Fibroblast of upper back skin (primary cell): ENCODE measurements around the gene ZNF723.
"Not testable (repeated sequence)": the region's sequence is repeated elsewhere in the genome, so short reads cannot be mapped to it uniquely, and the experiment has no call there.

Experiments used
- DNase-seq: peaks from one replicate; pipeline ENCODE4 v3.0.0-alpha.2; 2013

Gene ZNF723

DNA sequence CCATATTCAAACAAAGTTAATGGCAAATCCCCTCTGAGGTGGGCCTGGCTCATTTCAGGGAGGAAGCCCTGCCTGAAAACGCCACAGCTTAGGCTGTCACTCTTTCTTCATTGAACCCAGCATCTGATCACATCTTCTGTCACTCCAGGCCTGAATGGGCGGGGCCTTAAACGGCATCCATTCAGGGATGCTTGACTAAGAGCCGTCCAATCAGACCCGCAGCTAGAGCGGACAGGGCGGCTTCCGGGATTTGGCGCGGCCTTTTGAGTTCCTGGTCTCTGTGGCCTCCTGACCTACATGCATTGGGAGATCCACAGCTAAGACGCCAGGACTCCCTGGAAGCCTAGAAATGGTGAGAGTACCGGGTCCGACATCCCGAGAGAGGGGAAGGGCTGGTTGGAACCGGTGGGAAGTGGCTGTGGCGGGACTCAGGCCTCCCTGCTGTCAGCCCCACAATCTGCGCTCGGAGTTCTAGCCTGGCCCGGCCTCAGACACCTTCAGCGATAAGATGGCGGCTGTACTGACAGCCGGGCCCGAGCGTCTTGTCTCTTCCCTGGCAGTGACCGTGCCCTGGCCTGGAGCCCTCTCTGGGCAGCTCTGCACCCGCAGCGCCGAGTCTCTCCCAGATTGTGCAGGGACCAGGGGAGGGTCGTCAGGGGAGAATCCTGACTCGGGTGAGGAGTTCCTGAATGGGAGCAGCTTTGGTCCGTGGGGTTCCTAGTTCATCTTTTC is at the start of gene ZNF723:
Gene ZNF723, plus strand, starts transcription at position 261 of the 732 bp plus-strand sequence. Its CDS starts 89 bp downstream, at position 350.
- DNase-seq = no peak

DNA sequence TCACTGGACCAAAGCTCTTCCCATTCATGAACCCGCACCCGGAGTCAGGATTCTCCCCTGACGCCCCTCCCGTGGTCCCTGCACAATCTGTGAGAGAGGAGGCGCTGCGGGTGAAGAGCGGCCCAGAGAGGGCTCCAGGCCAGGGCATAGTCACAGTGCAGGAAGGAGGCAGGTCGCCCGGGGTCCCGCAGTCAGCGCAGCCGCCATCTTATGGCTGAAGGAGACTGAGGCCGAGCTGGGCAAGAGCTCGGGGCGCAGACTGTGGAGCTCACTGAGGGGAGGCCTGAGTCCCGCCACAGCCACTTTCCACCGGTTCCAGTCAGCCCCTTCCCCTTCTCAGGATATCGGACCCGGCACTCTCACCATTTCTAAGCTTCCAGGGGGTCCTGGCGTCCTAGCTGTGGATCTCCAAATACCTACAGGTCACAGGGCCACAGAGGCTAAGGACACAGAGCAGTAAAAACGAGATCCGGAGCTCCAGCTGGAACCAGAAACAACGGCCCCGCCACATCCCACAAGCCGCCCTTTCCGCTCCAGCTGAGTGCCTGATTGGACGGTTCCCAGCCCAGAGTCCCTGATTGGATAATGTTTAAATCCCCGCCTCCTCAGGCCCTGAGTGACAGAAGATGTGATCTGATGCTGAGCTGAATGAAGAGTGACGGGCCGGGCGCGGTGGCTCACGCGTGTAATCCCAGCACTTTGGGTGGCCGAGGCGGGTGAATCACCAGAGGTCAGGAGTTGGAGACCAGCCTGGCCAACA is 48.3 kb upstream of the ZNF723 start, which contains the start of gene ZNF99:
Gene ZNF99, minus strand, starts transcription at position 501 of the 760 bp plus-strand sequence. Its CDS starts 135 bp downstream, at position 366.
- no peak for DNase-seq

- DNase-seq = not testable (repeated sequence)
These were observed 39.2 kb upstream of the ZNF723 start for GRCh38 chr19:22792863-22793262.

DNA sequence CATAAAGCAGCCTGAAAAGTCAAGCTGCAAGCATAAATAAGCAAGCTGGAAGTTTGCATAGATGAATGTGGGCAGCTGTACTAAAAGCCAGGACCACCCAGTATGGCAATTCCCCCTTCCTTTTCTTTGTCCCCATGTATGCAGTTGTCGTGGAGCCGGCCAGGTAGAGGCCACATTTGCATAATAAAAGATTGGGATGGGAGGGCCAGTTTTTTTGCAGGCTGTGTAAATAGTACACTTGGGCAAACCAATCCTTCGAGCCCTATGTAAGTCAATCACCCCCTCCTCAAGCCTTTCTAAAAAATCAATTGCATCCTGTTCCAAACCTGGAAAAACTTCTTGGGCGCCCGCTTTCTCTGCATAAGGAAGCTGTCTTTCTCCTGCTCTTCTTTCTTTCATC is 35.1 kb upstream of the ZNF723 start:
- no peak for DNase-seq

DNA sequence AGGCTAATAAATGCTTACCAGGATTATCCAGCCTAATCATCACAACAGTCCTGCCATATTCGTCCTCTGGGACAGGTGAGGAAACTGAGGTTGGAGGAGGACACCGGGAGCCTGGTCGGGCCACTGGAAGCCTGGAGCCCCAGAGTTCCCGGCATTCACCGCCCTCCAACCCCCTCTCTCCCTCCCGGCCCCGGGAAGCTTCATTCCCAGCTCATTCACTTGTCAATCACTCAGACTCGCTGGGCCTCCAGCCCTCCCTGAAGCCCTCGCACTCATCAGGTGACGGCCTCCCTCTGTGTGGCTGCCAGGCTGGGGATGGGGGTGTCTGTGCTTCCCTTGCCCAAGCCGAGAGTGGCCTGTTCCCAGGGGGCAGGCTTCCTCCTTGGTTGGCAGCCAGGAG is 25.7 kb upstream of the ZNF723 start:
- DNase-seq = no peak

DNA sequence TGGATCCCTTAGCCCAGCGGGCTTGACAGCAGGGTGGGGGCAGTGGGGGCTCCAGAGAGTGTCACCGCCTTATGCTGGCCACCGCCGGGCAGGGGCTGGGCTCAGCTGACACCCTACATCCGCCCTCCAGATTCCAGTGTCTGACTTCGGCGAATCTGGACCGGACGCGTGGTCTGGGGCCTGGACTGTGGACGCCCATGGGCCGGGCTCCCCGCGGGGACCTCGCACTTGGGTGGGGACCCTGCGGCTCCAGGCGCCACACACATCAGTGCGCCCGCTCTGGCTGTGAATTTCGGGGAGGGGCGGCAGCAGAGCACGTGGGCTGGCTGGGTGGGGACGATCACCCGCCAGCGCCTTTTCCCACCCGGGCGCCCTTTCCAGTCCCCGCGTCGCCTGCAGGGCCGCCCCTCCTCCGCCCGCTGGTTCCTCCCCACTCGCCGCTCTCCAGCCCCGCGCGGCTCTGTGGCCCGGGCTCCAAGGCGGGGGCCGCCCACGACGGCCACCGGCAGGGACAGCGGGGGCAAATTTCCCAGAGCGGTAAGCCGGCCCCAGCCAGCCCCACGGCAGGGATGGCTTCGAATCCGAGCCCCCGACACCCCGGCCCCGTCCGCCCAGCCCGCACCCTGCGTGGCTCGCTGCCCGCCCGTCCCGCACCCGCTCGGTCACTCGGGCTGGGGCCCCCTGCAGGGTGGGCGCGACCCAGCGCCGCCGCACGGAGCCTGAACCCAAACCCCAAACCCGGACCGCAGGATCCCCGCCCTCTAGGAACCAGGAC is 24.8 kb upstream of the ZNF723 start:
- no peak for DNase-seq

GRCh38 chr19:22814124-22814523 is 18.0 kb upstream of the ZNF723 start:
- no peak for DNase-seq

DNA sequence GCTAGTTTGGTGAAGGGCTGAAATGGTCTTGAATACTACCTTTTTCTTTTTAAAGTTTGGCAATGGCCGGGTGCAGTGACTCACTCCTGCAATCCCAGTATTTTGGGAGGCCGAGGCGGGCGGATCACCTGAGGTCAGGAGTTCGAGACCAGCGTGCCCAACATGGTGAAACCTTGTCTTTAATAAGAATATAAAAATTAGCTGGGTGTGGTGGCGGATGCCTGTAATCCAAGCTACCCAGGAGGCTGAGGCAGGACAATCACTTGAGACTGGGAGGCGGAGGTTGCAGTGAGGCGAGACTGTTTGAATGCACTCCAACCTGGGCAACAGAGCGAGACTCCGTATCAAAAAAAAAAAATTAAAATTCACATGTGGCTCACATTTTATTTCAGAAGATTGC is 880 bp upstream of the ZNF723 start:
- DNase-seq = no peak

DNA sequence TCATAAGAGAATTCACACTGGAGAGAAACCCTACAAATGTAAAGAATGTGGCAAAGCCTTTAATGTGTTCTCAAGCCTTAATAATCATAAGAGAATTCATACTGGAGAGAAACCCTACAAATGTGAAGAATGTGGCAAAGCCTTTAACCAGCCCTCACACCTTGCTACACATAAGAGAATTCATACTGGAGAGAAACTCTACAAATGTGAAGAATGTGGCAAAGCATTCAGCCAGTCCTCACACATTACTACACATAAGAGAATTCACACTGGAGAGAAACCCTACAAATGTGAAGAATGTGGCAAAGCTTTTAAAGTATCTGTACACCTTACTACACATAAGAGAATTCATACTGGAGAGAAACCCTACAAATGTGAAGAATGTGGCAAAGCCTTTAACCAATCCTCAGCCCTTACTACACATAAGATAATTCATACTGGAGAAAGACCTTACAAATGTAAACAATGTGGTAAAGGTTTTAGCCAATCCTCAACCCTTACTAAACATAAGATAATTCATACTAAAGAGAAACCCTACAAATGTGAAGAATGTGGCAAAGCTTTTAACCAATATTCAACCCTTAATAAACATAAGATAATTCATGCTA is 25.7 kb downstream of the ZNF723 start:
- not testable (repeated sequence) for DNase-seq

DNA sequence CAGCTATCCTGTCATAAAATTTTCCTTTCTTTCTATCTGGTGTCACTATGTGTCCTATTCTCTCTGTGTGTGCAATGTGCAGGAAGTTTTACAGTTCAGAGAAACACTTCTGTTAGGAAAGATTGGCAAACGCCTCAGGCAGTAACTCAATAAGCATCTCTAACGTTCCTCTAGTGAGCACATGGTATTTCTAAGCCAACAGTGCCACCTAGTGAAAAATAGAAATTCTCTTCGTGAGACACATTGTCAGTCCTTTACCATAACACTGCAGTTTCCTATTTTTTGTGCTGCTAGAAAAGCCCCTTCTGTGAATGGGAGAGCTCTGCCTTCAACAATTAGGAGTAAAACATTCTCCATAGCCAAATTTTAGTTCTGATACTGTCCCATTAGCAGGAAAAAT is 50.7 kb downstream of the ZNF723 start:
- DNase-seq = no peak

GRCh38 chr19:22893855-22894270 is 61.8 kb downstream of the ZNF723 start:
- no peak for DNase-seq

DNA sequence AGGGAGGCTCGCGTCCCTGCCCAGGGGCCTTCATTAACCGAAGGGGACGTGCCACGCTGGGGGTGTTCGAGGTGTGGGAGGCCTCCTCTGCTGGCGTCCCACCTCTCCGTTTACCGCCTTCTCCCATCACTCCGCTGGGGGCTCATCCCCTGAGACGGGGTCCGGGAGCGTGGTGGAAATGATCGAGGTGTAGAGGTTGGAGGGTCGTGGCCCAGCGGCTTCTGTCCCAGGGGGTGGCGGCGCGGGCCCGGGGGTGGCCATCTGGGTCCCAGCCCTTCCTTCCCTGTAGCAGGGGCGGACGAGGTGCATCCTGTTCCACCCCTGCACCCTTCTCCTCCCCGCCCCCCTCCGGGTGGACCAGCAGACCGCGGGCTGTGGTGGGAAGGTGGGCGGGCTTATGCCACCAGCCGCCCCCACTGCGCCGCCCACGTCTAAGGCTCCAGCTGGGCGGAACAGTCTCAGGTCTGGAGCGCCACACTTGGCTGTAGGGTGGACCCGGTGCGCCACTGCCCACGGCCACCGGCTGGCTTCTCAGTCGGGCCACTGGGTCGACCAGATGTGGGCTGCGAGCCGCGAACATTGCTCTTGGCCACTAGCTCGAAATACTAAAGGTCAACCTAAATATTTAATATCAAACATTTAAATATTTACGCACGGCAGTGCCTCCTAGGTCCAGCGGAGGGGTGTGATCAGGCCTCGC is 69.5 kb downstream of the ZNF723 start:
- no peak for DNase-seq
